GM08714 (cell line): Measurements from ENCODE around the gene NEMF.
A peak's percentile ranks its signal among the peaks of the same experiment; 100 is the strongest.
"Not testable (repeated sequence)": the region's sequence is repeated elsewhere in the genome, so short reads cannot be mapped to it uniquely, and the experiment has no call there.

Experiments used
- H3K4me3 ChIP-seq: fragments of 200-500 bp; sonication (Bioruptor generic); 2 replicates; pipeline ENCODE4 v1.5.1; 2014; ENCODE audit warnings: mild to moderate bottlenecking, low read length, inconsistent platforms
- ZNF274 ChIP-seq: IDR thresholded peaks from 2 replicates; pipeline ENCODE4 v1.6.1; 2012; ENCODE audit warnings: mild to moderate bottlenecking, low read depth, low read length

The NEMF gene

DNA sequence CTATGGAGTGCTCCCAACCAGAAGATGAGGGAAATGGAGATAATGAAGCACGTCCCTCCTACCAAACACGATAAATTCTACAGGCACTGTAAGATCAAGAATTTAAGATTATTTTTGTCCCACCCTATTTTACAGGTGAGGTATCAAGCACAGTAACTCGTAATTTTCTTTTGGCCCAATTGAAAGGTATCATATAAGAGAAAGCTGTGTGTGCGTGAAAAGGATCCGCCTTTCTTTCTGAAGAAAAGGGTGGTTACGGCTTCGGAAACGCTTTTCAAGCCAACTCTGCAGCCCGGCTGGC is 85.4 kb downstream of the NEMF start:
- no peak for TF ChIP-seq ZNF274
- H3K4me3 ChIP-seq: peak overlapping the region; percentile 80; the same call in 1 of the 2 replicates

DNA sequence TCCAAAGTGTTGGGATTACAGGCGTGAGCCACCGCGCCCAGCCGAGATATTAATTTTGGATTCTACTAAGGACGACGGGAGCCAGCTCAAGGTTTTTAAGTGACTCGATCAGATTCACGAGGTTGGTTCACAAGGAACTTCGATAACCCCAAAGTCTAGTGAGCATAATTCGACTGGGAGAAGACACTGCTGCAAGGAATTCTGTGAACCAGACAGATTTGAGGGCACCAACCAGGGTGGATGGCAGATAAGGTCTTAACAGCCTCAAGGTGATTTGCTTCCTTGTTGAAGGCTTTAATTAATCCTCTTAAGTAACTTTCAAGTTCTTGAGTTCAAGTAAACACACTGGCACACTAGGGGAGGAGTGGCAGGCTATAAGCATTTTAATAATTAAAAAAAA is 85.7 kb downstream of the NEMF start:
- no peak for TF ChIP-seq ZNF274
- H3K4me3 ChIP-seq: no peak overlapping the region

DNA sequence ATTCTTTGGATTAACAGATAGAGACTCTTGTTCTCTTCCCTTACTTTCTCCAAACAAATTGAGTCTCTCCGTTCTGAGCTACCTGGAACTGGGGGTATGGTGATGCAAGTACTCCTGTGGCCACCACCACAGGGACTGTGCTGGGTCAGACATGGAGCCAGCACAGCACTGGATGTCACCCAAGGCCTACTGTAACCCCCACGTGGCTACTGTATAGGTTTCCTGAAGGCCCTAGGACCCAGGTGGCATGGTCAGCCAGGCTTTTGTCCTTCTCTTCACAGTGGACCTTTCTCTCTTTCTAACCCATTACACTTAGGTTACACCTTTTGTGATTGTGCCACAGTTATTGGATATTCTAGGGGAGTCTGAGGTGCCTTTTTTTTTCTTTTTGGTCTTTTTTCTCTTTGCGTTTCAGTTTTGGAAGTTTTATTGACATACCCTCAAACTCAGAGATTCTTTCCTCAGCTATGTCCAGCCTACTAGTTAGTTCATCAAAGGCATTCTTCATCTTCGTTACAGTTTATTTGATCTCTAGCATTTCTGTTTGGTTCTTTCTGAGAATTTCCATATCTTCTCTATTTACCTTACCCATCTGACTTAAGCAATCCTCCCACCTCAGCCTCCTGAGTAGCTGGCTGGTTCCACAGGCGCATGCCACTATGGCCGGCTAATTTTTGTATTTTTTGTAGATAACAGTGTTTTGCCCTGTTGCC is 90.6 kb downstream of the NEMF start:
- TF ChIP-seq ZNF274: no peak
- no peak overlapping the region for H3K4me3 ChIP-seq

DNA sequence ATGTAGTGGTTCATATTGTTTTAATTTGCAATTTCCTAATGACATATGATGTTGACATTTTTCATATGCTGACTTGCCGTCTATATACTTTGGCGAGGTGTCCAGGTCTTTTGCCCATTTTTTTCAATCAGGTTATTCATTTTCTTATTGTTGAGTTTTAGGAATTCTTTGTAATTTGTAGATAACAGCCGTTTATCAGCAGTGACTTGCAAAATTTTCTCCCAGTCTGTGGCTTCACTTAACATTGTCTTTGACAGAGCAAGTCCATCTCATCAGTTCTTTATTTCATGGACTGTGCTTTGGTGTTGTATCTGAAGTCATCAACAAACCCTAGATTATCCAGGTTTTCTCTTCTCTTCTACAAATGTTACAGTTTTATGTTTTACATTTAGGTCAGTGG is 97.2 kb downstream of the NEMF start:
- no peak for TF ChIP-seq ZNF274
- no peak overlapping the region for H3K4me3 ChIP-seq

GRCh38 chr14:49754570-49755097 is 98.0 kb downstream of the NEMF start:
- TF ChIP-seq ZNF274: no peak
- H3K4me3 ChIP-seq: no peak overlapping the region

GRCh38 chr14:49746476-49746875 is 106.1 kb downstream of the NEMF start:
- H3K4me3 ChIP-seq: not testable (repeated sequence)

- no peak for TF ChIP-seq ZNF274
- H3K4me3 ChIP-seq: no peak overlapping the region
Observed at GRCh38 chr14:49745191-49745590, 107.4 kb downstream of the NEMF start.

GRCh38 chr14:49735669-49736068 is 116.9 kb downstream of the NEMF start:
- H3K4me3 ChIP-seq: not testable (repeated sequence)

- no peak for TF ChIP-seq ZNF274
Observed at GRCh38 chr14:49733836-49734235, 118.8 kb downstream of the NEMF start.

GRCh38 chr14:49732896-49733295 is 119.7 kb downstream of the NEMF start:
- no peak overlapping the region for H3K4me3 ChIP-seq
- TF ChIP-seq ZNF274: no peak

More at GRCh38 chr14:49733836-49734235, 118.8 kb downstream of the NEMF start:
- H3K4me3 ChIP-seq: no peak overlapping the region
